Epidermal melanocyte (primary cell): Measurements from ENCODE around the gene LPAR1.

ENCODE experiments used
- DNase-seq: peaks from one replicate; pipeline ENCODE4 v3.0.0; 2011; ENCODE audit warnings: low spot score; ENCODE audit not compliant: insufficient read length

Gene LPAR1

GRCh38 chr9:111001526-111001925 lies 36.7 kb downstream of the LPAR1 start:
- DNase-seq = no peak

DNA sequence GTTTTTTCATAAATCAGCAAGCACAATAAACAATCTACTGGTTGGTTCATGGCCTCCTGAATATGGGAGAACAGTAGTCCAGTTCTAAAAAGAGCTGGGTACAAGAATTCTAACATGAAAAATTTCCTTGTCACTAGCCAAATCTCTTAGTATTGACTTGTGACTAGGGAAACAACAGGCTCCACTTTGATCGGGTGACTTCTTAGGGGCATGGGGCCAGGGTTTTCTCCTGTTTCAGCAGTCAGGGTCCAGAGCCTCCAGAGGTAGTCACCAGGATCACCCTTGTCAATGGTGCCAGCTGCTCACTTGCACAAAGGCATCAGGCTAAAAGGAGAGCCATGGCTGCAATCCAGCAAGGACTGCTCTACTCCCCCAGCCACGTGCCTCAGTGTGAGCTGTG lies 38.1 kb downstream of the LPAR1 start:
- DNase-seq = no peak

GRCh38 chr9:110999379-110999778 lies 38.9 kb downstream of the LPAR1 start:
- no peak for DNase-seq

GRCh38 chr9:110997847-110998246 lies 40.4 kb downstream of the LPAR1 start:
- no peak for DNase-seq

DNA sequence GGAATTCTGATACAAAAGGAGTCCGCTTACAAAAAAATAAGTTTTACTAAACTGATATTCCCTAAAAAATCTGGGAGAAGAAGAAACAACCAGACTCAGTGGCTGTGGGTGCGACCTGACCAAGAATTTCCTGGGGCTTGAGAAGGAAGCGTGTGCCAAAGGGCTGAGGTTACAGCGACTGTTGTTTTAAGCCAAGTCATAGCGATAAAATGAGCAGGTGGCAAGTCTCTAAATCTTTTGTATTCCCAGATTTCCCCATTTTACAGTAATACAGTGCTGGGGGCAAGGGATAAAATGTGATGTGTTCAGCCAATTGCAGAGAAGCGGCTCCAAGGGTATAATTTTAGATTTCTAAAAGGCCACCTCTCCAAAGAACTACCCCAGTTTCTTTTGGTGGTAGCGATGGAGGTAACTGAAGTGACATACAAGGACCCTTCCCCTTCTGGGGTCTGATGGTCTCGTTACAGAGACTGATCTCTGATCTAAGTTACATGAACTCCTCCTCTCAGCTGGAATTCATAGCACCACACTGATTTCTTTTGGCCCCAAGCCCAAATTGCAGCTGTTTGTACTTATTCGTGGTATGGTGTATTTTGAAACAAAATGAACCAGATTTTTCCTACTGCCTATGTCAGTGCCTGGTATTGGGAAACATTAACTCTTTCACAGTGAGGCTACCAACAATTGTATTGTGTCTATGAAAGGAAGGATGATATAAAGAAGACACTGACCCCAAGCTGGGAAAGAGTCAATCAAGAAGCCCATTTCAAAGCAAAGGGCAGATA lies 41.6 kb downstream of the LPAR1 start:
- DNase-seq = no peak

GRCh38 chr9:110995420-110996340 lies 42.6 kb downstream of the LPAR1 start:
- no peak for DNase-seq

DNA sequence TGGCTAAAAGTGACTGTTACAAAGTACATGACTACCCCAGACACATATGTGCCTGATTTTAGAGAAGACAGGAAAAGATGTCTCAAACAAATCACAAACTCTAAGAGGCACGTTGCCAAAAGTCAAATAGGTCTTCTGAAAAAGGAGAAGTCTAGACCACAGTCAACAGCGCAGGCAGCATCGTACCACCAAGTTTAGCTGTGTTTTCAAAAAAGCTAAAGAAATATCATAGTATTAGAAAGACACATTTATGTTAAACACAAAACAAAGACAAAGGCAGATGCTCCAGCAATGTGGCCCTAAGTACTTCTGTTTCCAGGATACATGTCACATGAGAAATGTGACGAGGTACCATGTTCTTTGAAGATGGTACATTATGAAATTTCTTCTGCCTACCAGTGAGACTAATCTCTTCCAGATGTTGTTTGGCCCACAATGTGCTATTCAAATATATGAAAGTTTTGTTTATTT lies 43.5 kb downstream of the LPAR1 start:
- DNase-seq = no peak

DNA sequence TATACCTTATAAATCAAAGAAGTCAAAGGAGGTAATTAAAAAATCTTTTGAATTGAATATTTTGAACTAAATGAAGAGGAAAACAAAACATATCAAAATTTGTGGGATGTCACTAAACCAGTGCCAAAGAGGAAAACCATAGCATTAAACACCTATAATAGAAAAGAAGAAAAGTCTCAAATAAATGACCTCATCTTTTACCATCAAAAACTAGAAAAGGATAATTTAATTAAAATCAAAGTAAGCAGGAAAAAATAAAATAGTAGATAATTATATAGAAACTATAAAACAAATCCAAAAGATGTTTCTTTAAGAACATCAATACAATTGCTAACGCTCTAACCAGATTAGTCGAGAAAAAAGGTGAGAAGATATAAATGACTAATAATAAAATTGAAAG lies 47.8 kb downstream of the LPAR1 start:
- no peak for DNase-seq

GRCh38 chr9:110986529-110986928 lies 51.7 kb downstream of the LPAR1 start:
- DNase-seq = no peak

DNA sequence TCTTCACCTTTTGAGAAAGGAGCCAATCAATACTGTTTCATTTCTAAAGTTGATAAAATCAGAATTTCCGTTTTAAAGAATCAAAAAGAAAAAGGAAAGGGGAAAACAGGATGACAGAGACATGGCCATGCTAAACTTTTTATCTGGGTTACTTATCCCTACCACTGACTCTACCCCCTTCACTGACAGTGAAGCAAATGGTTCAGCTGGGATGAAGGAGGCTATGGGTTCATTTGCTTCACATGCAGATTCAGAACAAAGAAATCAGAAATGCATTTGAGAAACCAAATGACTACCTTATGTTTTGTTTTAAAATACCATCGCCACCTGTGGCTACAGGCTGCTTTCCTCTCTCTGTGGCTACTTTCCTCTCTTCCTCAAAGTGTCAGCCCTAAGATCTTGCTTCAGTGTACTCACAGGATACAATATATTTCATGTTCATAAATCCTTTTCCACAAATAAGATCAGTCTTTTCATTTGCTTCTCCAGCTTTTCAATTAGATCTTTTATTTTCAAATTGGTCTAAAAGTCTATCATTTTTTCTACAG lies 53.3 kb downstream of the LPAR1 start:
- DNase-seq = no peak

- DNase-seq = no peak
These were observed 58.0 kb downstream of the LPAR1 start for GRCh38 chr9:110980261-110980660.

DNA sequence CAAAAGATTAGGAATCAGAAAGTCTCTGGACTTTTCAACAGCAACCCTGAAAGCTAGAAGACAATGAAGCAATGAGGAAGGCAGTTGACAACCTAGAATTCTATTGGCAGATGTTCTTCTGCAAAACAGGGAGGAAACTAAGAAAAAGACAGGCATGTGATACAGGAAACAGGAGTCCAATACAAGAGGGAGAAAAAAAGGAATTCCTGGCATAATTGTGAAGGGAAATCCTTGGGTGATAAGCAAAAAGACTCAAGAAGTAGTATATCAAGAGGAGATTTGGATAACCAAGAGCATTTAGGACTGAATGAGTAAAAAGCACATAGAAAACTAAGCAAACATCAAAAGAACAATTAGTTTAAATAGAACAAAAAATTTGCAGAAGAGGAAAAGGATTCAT lies 58.6 kb downstream of the LPAR1 start:
- DNase-seq = no peak

- no peak for DNase-seq
These were observed 59.8 kb downstream of the LPAR1 start for GRCh38 chr9:110978516-110978915.

- DNase-seq = no peak
These were observed 61.0 kb downstream of the LPAR1 start for GRCh38 chr9:110977259-110977709.

DNA sequence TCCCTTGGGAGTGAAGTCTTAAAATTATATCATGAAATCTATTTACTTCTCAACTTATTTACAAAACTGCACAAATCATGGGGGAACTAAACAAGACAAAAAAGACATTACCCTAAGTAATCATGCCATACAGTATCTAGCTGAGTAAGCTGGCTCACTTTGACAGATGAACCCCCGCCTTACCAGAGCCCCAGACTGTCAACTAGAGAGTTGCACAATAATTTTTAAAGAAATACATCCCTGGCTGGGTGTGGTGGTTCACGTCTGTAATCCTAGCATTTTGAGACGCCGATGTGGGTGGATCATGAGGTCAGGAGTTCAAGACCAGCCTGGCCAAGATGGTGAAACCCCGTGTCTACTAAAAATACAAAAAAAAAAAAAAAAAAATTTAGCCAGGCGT lies 62.3 kb downstream of the LPAR1 start:
- DNase-seq = no peak

- no peak for DNase-seq
These were observed 63.0 kb downstream of the LPAR1 start for GRCh38 chr9:110975278-110975677.

DNA sequence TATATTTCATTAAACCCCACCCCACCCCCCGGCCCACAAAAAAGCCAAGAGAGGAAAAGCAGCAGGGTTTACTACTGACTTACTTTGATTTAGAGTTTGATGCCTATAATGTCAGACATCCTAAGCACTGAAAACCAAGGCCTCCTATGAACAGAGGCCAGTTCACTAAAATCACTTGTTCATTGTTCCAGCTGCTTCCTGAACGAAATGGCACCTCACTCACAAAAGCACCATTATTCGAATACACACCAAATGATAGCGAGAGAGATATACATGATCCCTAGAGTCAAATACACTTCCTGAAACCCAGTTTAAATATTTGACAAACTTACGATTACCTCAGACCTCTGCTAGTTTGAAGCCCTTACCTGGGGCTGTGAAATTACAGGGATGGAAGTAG lies 66.6 kb downstream of the LPAR1 start:
- DNase-seq = no peak

DNA sequence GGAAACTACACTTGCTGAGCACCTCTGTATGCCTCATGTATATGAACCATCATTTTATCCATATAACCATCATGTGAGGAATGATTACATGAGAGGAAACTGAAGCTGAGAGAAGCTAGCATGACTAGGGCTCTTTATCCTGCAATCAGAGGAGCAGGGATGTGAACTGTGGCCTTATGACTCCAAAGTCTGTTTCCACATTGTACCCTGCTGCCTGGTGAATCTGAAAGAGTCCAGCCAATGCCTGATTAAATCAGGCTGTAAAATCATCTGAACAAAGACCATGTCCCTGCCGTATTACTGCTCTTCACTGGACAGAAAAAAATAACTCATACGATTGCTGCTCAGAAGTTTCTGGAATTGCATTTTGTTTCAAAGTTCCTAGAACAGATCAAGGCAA lies 67.0 kb downstream of the LPAR1 start:
- no peak for DNase-seq

GRCh38 chr9:110969971-110970386 lies 68.3 kb downstream of the LPAR1 start:
- DNase-seq = no peak

- DNase-seq = no peak
These were observed 70.2 kb downstream of the LPAR1 start for GRCh38 chr9:110968096-110968495.

DNA sequence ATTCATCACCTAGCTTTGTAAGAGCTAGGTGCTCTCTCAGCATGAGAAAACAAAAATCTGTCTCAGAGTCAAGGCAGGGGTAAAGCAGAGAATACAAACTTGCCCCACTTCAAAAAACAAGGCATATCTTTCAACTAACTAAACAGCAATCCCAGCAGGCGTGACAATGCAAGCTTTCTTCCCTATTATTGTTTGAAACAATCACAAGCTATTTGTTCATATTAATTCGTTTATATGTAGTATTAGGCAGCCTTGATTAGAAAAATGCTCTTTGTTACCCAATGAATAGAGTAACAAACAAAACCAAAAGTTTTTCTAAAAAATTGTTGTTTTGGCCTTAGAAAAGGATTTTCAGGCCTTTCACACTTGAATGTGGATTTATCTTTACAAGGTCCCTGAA lies 71.1 kb downstream of the LPAR1 start:
- no peak for DNase-seq

- DNase-seq = no peak
These were observed 78.0 kb downstream of the LPAR1 start for GRCh38 chr9:110960288-110960687.
